ENCODE measurements around the gene IL1R2.
A peak's percentile ranks its signal among the peaks of the same experiment; 100 is the strongest.

IL1R2 gene

DNA sequence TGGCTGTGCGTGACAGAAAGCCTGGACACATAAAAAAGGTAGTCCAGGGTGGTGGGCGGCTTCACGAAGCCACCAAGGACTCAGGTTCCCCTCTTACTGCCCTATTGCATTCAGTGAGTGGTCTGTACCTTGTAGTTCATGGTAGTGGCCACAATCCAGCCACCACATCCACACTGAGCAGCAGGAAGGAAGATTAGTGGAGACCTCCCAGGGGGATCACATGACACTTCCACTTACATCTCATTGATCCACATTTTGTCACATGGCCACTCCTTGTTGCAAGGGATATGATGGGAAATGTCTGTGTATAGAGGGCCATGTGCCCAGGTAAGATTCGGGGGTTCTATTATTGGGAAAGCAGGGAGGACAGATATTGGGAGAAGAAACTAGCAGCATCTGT, 13.7 kb downstream of the IL1R2 start:
- TF ChIP-seq, protein P1, sequence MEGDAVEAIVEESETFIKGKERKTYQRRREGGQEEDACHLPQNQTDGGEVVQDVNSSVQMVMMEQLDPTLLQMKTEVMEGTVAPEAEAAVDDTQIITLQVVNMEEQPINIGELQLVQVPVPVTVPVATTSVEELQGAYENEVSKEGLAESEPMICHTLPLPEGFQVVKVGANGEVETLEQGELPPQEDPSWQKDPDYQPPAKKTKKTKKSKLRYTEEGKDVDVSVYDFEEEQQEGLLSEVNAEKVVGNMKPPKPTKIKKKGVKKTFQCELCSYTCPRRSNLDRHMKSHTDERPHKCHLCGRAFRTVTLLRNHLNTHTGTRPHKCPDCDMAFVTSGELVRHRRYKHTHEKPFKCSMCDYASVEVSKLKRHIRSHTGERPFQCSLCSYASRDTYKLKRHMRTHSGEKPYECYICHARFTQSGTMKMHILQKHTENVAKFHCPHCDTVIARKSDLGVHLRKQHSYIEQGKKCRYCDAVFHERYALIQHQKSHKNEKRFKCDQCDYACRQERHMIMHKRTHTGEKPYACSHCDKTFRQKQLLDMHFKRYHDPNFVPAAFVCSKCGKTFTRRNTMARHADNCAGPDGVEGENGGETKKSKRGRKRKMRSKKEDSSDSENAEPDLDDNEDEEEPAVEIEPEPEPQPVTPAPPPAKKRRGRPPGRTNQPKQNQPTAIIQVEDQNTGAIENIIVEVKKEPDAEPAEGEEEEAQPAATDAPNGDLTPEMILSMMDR (IDR thresholded peaks at IDR 0.05; ENCODE audit: unreplicated experiment in 3 of 3), result no peak
- peaks cover 10% of the 10 kb centered on the region for H3K4me1 Mint-ChIP-seq
- peaks cover 5% of the 10 kb centered on the region for H3K27me3 Mint-ChIP-seq (ENCODE audit: low read depth)
- H3K4me3 Mint-ChIP-seq, result no peak overlapping the region
- no peaks in the 10 kb centered on the region for H3K9me3 Mint-ChIP-seq
- no peaks in the 10 kb centered on the region for H3K36me3 Mint-ChIP-seq (ENCODE audit: low read depth)
- peak overlapping the region in 1 of 3 experiments; percentile 21 for H3K27ac Mint-ChIP-seq

DNA sequence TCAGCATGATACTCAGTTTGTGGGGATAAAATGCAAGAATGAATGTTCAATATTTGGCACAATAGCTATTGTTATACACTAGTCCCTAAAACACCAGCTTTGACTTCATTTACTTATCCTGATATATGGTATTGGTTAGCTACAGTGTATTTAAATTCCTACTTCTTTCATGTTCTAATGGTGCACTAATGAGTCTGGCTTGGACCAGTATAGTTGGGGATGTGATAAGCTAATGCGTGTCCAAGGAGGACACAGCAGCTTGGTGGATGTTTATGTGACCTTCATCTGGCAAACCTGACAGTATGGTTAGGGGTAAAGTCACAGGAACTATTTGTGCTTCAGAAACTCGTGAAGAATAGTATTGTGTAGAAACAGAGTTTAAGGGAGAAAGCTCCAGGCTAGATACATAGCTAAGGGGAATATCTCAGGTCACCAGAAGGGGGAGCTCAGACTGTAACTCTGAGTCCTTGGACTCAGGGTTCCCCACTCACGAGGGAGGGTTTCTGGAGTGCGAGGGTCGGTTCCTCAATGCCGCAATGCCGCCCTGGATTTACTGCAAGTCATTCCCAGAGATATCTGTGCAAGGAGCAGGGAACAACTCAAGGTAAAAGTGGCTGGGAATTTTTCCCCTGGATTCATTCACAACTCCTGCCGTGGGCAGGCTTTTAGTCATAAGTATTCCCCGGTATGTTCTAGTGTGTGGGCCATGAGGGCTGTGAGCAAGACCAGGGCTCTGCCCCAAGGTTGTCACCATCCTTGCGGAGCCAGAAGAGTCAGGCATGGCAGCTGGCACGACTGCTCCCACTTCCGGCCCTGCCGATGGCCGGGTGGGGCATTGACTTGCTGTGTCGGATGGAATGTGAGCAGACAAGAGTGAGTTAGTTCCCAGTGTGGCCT, 14.5 kb downstream of the IL1R2 start:
- Mint-ChIP-seq H3K27me3 (ENCODE audit: low read depth) (peaks cover 5% of the 10 kb centered on the region), H3K36me3 (ENCODE audit: low read depth) (no peaks in the 10 kb centered on the region), H3K4me3 (no peak overlapping the region), H3K27ac (peak overlapping the region in 2 of 3 experiments; percentile 19 to 21), H3K4me1 (peaks cover 10% of the 10 kb centered on the region), H3K9me3 (no peaks in the 10 kb centered on the region)
- TF ChIP-seq, protein P1 (IDR thresholded peaks at IDR 0.05; ENCODE audit: unreplicated experiment in 3 of 3), result peak; percentile 31 to 60 (median 46)

DNA sequence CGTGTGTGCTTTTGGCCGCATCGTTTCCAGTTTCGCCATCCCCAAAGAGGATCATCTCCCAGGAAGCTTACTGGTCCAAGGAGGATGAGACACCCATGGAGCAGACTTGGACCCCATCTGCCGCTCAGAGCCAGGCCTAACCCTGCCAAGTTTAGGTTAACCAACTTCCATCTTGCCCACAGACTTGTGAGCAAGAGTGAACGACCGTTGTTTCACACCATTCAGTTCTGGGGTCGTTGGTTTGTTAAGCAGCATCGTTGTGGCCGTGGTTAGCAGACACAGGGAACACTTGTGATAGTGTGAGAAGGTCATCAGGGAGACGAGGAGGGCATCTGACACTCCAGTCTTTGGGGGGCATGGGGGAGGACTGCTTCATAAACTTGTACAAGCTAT, 15.1 kb downstream of the IL1R2 start:
- Mint-ChIP-seq H3K27me3 (ENCODE audit: low read depth) (peaks cover 5% of the 10 kb centered on the region), H3K4me1 (peaks cover 10% of the 10 kb centered on the region), H3K36me3 (ENCODE audit: low read depth) (no peaks in the 10 kb centered on the region), H3K4me3 (no peak overlapping the region), H3K9me3 (no peaks in the 10 kb centered on the region), H3K27ac (no peak overlapping the region)
- TF ChIP-seq, protein P1 (IDR thresholded peaks at IDR 0.05; ENCODE audit: unreplicated experiment in 3 of 3), result no peak

DNA sequence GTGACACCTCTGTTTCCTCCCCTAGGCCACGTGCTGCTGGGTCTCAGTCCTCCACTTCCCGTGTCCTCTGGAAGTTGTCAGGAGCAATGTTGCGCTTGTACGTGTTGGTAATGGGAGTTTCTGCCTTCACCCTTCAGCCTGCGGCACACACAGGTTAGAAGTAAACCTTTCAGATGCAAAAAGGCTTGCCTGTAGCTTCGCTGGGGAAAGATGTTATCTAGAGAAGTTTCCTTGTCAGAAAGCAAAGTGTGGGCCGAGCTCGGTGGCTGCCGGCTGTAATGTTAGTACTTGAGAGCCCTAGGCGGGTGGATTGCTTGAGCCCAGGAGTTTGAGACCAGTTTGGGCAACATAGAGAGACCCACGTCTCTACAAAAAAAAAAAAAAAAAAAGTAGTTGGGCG, 16.7 kb downstream of the IL1R2 start:
- TF ChIP-seq, protein P1 (IDR thresholded peaks at IDR 0.05; ENCODE audit: unreplicated experiment in 3 of 3), result no peak
- Mint-ChIP-seq H3K9me3 (no peaks in the 10 kb centered on the region), H3K36me3 (ENCODE audit: low read depth) (no peaks in the 10 kb centered on the region), H3K27ac (no peak overlapping the region), H3K27me3 (ENCODE audit: low read depth) (peaks cover 5% of the 10 kb centered on the region), H3K4me3 (no peak overlapping the region), H3K4me1 (peaks cover 10% of the 10 kb centered on the region)

DNA sequence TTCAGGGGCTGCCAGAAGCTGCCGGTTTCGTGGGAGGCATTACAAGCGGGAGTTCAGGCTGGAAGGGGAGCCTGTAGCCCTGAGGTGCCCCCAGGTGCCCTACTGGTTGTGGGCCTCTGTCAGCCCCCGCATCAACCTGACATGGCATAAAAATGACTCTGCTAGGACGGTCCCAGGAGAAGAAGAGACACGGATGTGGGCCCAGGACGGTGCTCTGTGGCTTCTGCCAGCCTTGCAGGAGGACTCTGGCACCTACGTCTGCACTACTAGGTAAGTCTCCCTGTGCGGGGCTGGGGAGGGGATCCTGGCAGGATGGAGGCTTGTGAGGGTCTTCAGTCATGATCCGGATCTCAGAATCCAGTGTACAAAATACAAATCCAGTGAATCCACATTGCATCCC, 17.8 kb downstream of the IL1R2 start:
- H3K27me3 Mint-ChIP-seq (ENCODE audit: low read depth), result peaks cover 5% of the 10 kb centered on the region
- no peaks in the 10 kb centered on the region for H3K9me3 Mint-ChIP-seq
- no peak overlapping the region for H3K27ac Mint-ChIP-seq
- peaks cover 10% of the 10 kb centered on the region for H3K4me1 Mint-ChIP-seq
- H3K4me3 Mint-ChIP-seq, result no peak overlapping the region
- TF ChIP-seq, protein P1 (IDR thresholded peaks at IDR 0.05; ENCODE audit: unreplicated experiment in 3 of 3), result no peak
- no peaks in the 10 kb centered on the region for H3K36me3 Mint-ChIP-seq (ENCODE audit: low read depth)

DNA sequence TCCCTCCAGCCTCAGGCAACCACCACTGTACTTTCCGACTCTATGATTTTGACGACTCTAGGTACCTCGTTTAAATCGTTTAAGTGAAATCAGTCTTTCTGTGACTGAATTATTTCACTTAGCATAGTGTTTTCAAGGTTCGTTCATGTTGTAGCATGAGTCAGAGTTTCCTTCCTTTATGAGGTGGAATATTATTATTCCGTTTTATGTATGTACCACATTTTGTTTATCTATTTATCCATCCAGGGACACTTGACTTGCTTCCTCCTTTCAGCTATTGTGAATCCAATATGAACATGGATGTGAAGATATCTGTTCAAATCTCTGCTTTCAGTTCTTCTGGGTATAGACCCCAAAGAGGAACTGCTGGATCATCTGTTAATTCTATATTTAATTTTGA, 19.1 kb downstream of the IL1R2 start:
- Mint-ChIP-seq H3K27ac (no peak overlapping the region), H3K4me3 (no peak overlapping the region), H3K27me3 (ENCODE audit: low read depth) (peaks cover 5% of the 10 kb centered on the region), H3K4me1 (peaks cover 4% of the 10 kb centered on the region), H3K36me3 (ENCODE audit: low read depth) (no peaks in the 10 kb centered on the region), H3K9me3 (no peaks in the 10 kb centered on the region)
- TF ChIP-seq, protein P1 (IDR thresholded peaks at IDR 0.05; ENCODE audit: unreplicated experiment in 3 of 3), result no peak

All from nephron (organoid).